ENCODE measurements around the gene RALGAPA2.

Gene RALGAPA2

GRCh38 chr20:20487811-20488210, 224.6 kb downstream of the RALGAPA2 start:
- Histone ChIP-seq H3K79me2 (ENCODE audit: insufficient read depth, low read length) (no peaks in the 10 kb centered on the region), H3K4me3 (ENCODE audit: low read depth, low read length, poor library complexity, severe bottlenecking) (no peak overlapping the region), H3F3A (ENCODE audit: insufficient read depth, low read length) (no peaks in the 10 kb centered on the region), H2AFZ (ENCODE audit: low read length) (no peak overlapping the region), H3K27me3 (ENCODE audit: insufficient read depth, low read length) (no peaks in the 10 kb centered on the region), H3K36me3 (ENCODE audit: insufficient read depth, low read length) (no peaks in the 10 kb centered on the region), H3K9ac (ENCODE audit: low read length) (no peak overlapping the region), H4K20me1 (ENCODE audit: insufficient read depth, low read length) (no peaks in the 10 kb centered on the region), H3K4me1 (ENCODE audit: insufficient read depth, low read length, severe bottlenecking) (peaks cover 29% of the 10 kb centered on the region), H3K9me2 (ENCODE audit: low read depth, low read length) (no peaks in the 10 kb centered on the region), H3K4me2 (ENCODE audit: low read length) (no peak overlapping the region), H3K9me3 (ENCODE audit: low read length) (no peaks in the 10 kb centered on the region), H3K27ac (ENCODE audit: low read depth, low read length, poor library complexity, severe bottlenecking) (no peak overlapping the region)
- TF ChIP-seq EZH2 (IDR thresholded peaks at IDR 0.05; ENCODE audit: borderline replicate concordance, low read length): no peak
- TF ChIP-seq, protein P1, sequence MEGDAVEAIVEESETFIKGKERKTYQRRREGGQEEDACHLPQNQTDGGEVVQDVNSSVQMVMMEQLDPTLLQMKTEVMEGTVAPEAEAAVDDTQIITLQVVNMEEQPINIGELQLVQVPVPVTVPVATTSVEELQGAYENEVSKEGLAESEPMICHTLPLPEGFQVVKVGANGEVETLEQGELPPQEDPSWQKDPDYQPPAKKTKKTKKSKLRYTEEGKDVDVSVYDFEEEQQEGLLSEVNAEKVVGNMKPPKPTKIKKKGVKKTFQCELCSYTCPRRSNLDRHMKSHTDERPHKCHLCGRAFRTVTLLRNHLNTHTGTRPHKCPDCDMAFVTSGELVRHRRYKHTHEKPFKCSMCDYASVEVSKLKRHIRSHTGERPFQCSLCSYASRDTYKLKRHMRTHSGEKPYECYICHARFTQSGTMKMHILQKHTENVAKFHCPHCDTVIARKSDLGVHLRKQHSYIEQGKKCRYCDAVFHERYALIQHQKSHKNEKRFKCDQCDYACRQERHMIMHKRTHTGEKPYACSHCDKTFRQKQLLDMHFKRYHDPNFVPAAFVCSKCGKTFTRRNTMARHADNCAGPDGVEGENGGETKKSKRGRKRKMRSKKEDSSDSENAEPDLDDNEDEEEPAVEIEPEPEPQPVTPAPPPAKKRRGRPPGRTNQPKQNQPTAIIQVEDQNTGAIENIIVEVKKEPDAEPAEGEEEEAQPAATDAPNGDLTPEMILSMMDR (IDR thresholded peaks at IDR 0.05; ENCODE audit: low read length): no peak

GRCh38 chr20:20483328-20483727, 229.1 kb downstream of the RALGAPA2 start:
- H3K4me1 ChIP-seq (ENCODE audit: insufficient read depth, low read length, severe bottlenecking): no peaks in the 10 kb centered on the region
- no peak overlapping the region for H3K9ac ChIP-seq (ENCODE audit: low read length)
- H3K36me3 ChIP-seq (ENCODE audit: insufficient read depth, low read length): no peaks in the 10 kb centered on the region
- H4K20me1 ChIP-seq (ENCODE audit: insufficient read depth, low read length): no peaks in the 10 kb centered on the region
- H3K27ac ChIP-seq (ENCODE audit: low read depth, low read length, poor library complexity, severe bottlenecking): no peak overlapping the region
- H3K4me3 ChIP-seq (ENCODE audit: low read depth, low read length, poor library complexity, severe bottlenecking): no peak overlapping the region
- H3K9me3 ChIP-seq (ENCODE audit: low read length): no peaks in the 10 kb centered on the region
- TF ChIP-seq EZH2 (IDR thresholded peaks at IDR 0.05; ENCODE audit: borderline replicate concordance, low read length): no peak
- TF ChIP-seq, protein P1 (IDR thresholded peaks at IDR 0.05; ENCODE audit: low read length): no peak
- H2AFZ ChIP-seq (ENCODE audit: low read length): no peak overlapping the region
- no peak overlapping the region for H3K4me2 ChIP-seq (ENCODE audit: low read length)
- H3K9me2 ChIP-seq (ENCODE audit: low read depth, low read length): no peaks in the 10 kb centered on the region
- H3K79me2 ChIP-seq (ENCODE audit: insufficient read depth, low read length): no peaks in the 10 kb centered on the region
- H3F3A ChIP-seq (ENCODE audit: insufficient read depth, low read length): no peaks in the 10 kb centered on the region
- H3K27me3 ChIP-seq (ENCODE audit: insufficient read depth, low read length): no peaks in the 10 kb centered on the region

DNA sequence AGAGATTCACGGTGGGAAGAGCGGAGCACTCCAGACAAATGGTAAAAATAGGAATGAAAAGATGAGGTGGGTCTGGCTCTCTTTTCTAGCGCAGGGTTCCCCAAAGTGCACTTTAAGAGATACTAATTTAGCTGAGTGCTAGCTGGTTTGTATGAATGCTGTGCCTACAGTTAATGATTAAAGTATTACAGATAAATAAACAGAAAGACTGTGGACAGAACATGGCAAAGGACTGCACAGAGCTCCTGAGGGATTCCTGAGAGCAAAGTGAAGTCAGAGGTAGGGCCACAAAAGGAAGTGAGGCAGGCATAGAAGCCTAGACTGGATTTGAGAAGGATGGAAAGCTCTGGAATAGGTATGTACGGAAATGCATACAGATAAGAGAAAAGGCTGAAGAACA, 230.0 kb downstream of the RALGAPA2 start:
- TF ChIP-seq, protein P1 (IDR thresholded peaks at IDR 0.05; ENCODE audit: low read length): no peak
- no peak for TF ChIP-seq EZH2 (IDR thresholded peaks at IDR 0.05; ENCODE audit: borderline replicate concordance, low read length)
- Histone ChIP-seq H3K4me1 (ENCODE audit: insufficient read depth, low read length, severe bottlenecking) (no peaks in the 10 kb centered on the region), H3K36me3 (ENCODE audit: insufficient read depth, low read length) (no peaks in the 10 kb centered on the region), H2AFZ (ENCODE audit: low read length) (no peak overlapping the region), H3K9me2 (ENCODE audit: low read depth, low read length) (no peaks in the 10 kb centered on the region), H3K4me2 (ENCODE audit: low read length) (no peak overlapping the region), H3K79me2 (ENCODE audit: insufficient read depth, low read length) (no peaks in the 10 kb centered on the region), H3K27ac (ENCODE audit: low read depth, low read length, poor library complexity, severe bottlenecking) (no peak overlapping the region), H4K20me1 (ENCODE audit: insufficient read depth, low read length) (no peaks in the 10 kb centered on the region), H3K27me3 (ENCODE audit: insufficient read depth, low read length) (no peaks in the 10 kb centered on the region), H3K4me3 (ENCODE audit: low read depth, low read length, poor library complexity, severe bottlenecking) (no peak overlapping the region), H3K9ac (ENCODE audit: low read length) (no peak overlapping the region), H3F3A (ENCODE audit: insufficient read depth, low read length) (no peaks in the 10 kb centered on the region), H3K9me3 (ENCODE audit: low read length) (no peaks in the 10 kb centered on the region)

Measured in OCI-LY1 (cell line).